GM20000 (cell line): ENCODE data around the gene CPNE1.
A peak's percentile ranks its signal among the peaks of the same experiment; 100 is the strongest.

ENCODE experiments used
- DNase-seq: peaks from one replicate; pipeline ENCODE4 v3.0.0; 2012; ENCODE audit warnings: low spot score
- TF ChIP-seq, protein P1 (sequence below): IDR thresholded peaks from 2 replicates; pipeline ENCODE4 v1.5.1; 2012; ENCODE audit warnings: mild to moderate bottlenecking, control low read depth; ENCODE audit errors: extremely low read depth, missing control alignments

CPNE1 gene

DNA sequence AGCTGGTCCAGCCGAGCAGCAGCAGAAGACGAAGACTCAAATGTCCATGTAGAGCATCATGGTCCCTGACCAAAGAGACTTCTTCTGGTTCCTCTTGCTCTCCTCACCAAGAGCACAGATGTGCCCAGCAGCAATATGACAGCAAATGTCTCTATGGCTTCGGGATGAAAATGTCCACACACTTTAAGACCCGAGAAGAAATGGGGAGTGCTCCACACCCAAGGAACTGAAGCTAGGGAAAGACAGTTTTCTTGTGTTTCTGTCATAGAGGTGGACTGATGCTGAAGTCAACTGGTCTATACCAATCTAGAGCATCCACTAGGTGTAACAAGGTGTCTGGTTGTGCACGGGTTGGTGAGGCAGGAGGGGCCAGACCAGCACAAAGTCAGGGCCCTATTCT is 4.5 kb upstream of the CPNE1 start:
- DNase-seq: no peak
- TF ChIP-seq, protein P1, sequence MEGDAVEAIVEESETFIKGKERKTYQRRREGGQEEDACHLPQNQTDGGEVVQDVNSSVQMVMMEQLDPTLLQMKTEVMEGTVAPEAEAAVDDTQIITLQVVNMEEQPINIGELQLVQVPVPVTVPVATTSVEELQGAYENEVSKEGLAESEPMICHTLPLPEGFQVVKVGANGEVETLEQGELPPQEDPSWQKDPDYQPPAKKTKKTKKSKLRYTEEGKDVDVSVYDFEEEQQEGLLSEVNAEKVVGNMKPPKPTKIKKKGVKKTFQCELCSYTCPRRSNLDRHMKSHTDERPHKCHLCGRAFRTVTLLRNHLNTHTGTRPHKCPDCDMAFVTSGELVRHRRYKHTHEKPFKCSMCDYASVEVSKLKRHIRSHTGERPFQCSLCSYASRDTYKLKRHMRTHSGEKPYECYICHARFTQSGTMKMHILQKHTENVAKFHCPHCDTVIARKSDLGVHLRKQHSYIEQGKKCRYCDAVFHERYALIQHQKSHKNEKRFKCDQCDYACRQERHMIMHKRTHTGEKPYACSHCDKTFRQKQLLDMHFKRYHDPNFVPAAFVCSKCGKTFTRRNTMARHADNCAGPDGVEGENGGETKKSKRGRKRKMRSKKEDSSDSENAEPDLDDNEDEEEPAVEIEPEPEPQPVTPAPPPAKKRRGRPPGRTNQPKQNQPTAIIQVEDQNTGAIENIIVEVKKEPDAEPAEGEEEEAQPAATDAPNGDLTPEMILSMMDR: no peak

DNA sequence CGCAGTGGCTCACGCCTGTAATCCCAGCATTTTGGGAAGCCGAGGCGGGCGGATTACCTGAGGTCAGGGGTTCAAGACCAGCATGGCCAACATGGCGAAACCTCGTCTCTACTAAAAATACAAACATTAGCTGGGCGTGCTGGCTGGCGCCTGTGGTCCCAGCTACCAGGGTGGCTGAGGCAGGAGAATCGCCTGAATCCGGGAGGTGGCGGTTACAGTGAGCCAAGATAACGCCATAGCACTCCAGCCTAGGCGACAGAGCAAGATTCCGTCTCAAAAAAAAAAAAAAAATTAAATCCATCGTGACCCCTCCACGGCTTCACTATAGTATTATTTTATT is 1.2 kb upstream of the CPNE1 start:
- DNase-seq: no peak
- TF ChIP-seq, protein P1: no peak

DNA sequence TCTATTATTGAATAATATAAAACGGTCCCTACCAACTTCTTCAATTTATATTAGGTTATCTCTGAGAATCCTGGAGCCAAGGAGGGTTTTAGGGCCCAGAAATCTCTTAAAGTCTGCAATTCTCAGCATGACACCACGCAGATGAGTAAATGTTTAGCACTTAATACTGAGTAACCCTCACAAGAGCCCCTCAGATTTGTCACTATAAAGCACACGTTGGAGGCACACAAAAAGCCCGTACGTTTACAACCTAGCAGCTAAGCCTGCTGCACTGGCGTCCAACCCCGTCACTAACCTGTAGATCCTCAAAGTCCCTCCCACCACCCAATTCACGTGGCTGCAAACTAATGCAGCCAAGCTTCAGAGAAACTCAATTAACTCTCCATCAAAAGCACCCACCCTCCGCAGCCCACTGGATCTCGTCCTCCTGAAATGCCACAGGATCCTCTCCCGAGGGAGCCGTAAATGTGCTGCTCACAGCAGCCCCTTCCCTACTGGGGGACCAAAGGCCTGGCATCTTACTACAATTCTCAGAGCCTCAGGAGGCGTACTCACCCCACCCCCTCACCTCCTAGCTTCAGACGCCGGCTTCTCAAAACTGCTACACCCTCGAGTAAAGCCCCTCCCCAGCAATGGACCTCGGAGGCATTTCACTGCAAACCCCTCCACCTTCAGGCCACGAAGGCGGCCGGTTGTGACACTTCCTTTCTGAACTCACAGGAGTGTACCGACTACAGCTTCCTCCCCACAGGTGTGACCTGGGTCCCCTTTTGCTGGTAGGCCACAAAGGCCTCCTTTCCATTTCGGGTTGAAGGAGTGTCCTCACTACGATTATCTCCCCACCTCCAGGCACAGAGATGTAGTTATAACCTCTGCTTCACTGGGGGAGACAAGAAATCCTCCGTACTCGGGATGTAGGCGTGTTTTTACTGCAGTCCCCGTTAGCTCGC is 909 bp downstream of the CPNE1 start:
- TF ChIP-seq, protein P1: no peak
- peak; percentile 64 for DNase-seq

DNA sequence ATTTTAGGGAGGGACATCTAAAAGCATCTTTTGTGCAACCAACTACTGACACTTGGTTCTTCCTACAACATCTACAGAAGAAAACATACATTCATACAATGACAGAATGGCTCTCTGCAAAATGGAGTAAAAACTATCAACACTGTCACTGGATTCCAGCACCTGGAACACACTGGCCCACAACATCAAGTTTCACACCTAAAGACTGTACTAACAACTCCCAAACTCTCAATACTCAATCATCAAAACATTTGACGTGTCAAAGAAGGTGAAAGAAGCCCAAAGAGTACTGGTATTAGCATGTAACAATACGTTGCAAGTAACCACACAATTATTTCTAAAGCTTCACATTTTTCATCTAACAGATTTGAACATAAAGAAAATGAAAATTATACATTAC is 2.1 kb downstream of the CPNE1 start:
- no peak for DNase-seq
- TF ChIP-seq, protein P1: no peak

DNA sequence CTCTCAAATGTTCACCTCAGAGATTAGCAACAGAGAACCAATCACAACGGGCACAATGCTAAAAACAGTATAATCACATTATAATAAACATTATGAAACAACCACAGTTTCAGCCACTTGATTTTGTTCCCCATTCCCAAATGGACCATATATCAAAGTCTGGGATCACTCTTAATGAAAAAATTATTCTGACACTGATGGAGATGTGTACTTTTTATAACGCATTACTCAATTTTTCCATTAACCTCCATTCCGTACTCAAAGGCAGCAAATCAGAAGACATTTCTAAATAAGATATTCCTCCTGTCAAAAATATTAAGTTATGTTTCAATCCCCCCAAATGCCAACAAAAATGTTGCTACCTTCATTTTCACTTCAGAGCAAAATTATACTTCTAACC is 2.8 kb downstream of the CPNE1 start:
- no peak for DNase-seq
- TF ChIP-seq, protein P1: no peak

DNA sequence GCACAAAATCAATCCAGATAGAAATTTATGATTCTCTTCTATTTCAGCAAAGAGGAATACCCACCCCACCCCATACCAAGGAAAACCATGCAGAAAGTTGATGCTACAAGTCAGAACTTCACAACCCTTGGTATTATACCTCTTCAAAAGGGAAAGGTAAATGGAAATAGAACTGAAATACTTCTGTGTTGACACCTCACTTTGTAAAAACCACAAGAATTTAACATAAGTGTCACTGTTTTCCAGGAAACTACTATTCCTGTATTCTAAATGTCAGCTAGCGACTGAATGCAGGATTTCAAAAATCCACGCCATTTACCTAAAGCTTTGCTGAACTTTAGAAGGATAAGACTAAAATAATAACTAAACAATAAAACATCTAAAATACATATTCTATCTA is 3.6 kb downstream of the CPNE1 start:
- no peak for DNase-seq
- TF ChIP-seq, protein P1: no peak

DNA sequence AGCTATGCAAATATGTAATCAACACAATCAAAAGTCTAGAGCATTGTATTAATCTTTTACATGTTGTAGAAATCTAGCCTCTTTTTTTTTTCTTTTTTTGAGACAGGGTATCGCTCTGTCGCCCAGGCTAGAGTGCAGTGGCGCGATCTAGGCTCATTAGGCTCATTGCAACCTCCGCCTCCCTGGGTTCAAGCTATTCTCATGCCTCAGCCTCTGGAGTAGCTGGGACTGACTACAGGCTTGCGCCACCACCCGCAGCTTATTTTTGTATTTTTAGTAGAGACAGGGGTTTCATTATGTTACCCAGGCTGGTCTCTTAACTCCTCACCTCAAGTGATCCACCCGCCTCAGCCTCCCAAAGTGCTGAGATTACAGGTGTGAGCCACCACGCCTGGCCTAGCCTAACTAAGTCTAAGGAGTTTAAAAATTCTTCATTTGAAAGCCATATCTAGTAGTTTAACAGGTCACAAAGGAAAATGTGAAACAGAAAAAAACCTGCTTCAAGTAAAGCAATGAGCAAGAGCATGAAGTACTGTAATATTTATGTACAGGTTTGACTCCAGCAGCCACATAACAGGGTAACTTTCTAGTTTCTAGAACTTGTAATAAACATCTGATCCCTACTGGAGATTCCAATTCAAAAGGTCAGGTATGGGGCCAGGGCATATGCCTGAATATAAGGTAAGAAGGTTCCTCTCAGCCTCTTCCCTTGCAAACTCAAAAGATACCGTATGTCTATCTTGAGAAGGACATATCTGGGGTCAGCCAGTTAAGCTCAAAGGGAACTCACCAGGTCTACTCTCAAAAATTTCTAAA is 4.4 kb downstream of the CPNE1 start:
- DNase-seq: no peak
- TF ChIP-seq, protein P1: no peak
